ENCODE data around the gene RBM20.
"Not testable (repeated sequence)": the region's sequence is repeated elsewhere in the genome, so short reads cannot be mapped to it uniquely, and the experiment has no call there.

RBM20 gene

GRCh38 chr10:110679486-110680272, 35.5 kb downstream of the RBM20 start:
- DNase-seq: no peak

GRCh38 chr10:110680273-110681020, 36.3 kb downstream of the RBM20 start:
- DNase-seq: no peak

- DNase-seq: peak; percentile 20
Observed at GRCh38 chr10:110681023-110681681, 37.0 kb downstream of the RBM20 start.

GRCh38 chr10:110682348-110682747, 38.2 kb downstream of the RBM20 start:
- DNase-seq: no peak

GRCh38 chr10:110684800-110685446, 40.8 kb downstream of the RBM20 start:
- no peak for DNase-seq

GRCh38 chr10:110686047-110686446, 41.9 kb downstream of the RBM20 start:
- DNase-seq: no peak

- DNase-seq: no peak
Observed at GRCh38 chr10:110686949-110687348, 42.8 kb downstream of the RBM20 start.

- DNase-seq: no peak
Observed at GRCh38 chr10:110687400-110687799, 43.3 kb downstream of the RBM20 start.

- peak; percentile 2 for DNase-seq
Observed at GRCh38 chr10:110691139-110691538, 47.0 kb downstream of the RBM20 start.

- DNase-seq: no peak
Observed at GRCh38 chr10:110694263-110694662, 50.1 kb downstream of the RBM20 start.

- no peak for DNase-seq
Observed at GRCh38 chr10:110694820-110695538, 50.8 kb downstream of the RBM20 start.

GRCh38 chr10:110695539-110695886, 51.4 kb downstream of the RBM20 start:
- peak; percentile 73 for DNase-seq

GRCh38 chr10:110696436-110696835, 52.3 kb downstream of the RBM20 start:
- peak; percentile 17 for DNase-seq

GRCh38 chr10:110698340-110698739, 54.2 kb downstream of the RBM20 start:
- no peak for DNase-seq

GRCh38 chr10:110698782-110699201, 54.7 kb downstream of the RBM20 start:
- no peak for DNase-seq

- DNase-seq: peak; percentile 10
Observed at GRCh38 chr10:110699859-110700468, 55.8 kb downstream of the RBM20 start.

GRCh38 chr10:110700947-110701616, 56.9 kb downstream of the RBM20 start:
- no peak for DNase-seq

- no peak for DNase-seq
Observed at GRCh38 chr10:110701617-110701971, 57.5 kb downstream of the RBM20 start.

GRCh38 chr10:110704070-110704469, 59.9 kb downstream of the RBM20 start:
- DNase-seq: no peak

- no peak for DNase-seq
Observed at GRCh38 chr10:110704906-110705476, 60.9 kb downstream of the RBM20 start.

GRCh38 chr10:110705596-110705995, 61.5 kb downstream of the RBM20 start:
- DNase-seq: not testable (repeated sequence)

All from inflammatory macrophage treated with lipopolysaccharide for 4 hours (primary cell).